Measurements from ENCODE around the gene AGBL3. TPM values are rescaled to one million over a fixed set of nuclear protein-coding genes. Genes with fewer than 3 reads are reported as not detected.
A peak's percentile ranks its signal among the peaks of the same experiment; 100 is the strongest.

The AGBL3 gene
- total and polyA plus RNA-seq, 9 of the 15 experiments (the other 6 are each of a cell fraction or from before 2014, with no cell fraction given), result 0.54 to 2.9 (median 1.7) TPM

GRCh38 chr7:135160858-135161653 lies 174.7 kb downstream of the AGBL3 start (continued):
- no peak for TF ChIP-seq CAMTA2 (CRISPR knock-in tag; conservative IDR thresholded peaks at IDR 0.05)
- TF ChIP-seq ELF1 (tag; IDR thresholded peaks at IDR 0.05), result 0 out of 2 replicates have a peak, but pooled peaks have one; percentile 33
- TF ChIP-seq ERF (CRISPR knock-in tag; IDR thresholded peaks at IDR 0.05), result no peak
- peak; percentile 76 to 84 for TF ChIP-seq TRIM24 (IDR thresholded peaks at IDR 0.05)
- TF ChIP-seq SLC30A9 (CRISPR knock-in tag; IDR thresholded peaks at IDR 0.05), result no peak
- no peak for TF ChIP-seq TOE1 (IDR thresholded peaks at IDR 0.05; ENCODE audit: borderline replicate concordance)
- TF ChIP-seq TOE1 (CRISPR knock-in tag; IDR thresholded peaks at IDR 0.05; ENCODE audit: borderline replicate concordance, low read depth), result no peak
- TF ChIP-seq SOX6 (IDR thresholded peaks at IDR 0.05), result peak; percentile 90; the same call in 1 of the 2 replicates
- TF ChIP-seq TRIM28 (IDR thresholded peaks at IDR 0.05), result peak; percentile 17; the same call in 1 of the 2 replicates
- TF ChIP-seq, protein P1, sequence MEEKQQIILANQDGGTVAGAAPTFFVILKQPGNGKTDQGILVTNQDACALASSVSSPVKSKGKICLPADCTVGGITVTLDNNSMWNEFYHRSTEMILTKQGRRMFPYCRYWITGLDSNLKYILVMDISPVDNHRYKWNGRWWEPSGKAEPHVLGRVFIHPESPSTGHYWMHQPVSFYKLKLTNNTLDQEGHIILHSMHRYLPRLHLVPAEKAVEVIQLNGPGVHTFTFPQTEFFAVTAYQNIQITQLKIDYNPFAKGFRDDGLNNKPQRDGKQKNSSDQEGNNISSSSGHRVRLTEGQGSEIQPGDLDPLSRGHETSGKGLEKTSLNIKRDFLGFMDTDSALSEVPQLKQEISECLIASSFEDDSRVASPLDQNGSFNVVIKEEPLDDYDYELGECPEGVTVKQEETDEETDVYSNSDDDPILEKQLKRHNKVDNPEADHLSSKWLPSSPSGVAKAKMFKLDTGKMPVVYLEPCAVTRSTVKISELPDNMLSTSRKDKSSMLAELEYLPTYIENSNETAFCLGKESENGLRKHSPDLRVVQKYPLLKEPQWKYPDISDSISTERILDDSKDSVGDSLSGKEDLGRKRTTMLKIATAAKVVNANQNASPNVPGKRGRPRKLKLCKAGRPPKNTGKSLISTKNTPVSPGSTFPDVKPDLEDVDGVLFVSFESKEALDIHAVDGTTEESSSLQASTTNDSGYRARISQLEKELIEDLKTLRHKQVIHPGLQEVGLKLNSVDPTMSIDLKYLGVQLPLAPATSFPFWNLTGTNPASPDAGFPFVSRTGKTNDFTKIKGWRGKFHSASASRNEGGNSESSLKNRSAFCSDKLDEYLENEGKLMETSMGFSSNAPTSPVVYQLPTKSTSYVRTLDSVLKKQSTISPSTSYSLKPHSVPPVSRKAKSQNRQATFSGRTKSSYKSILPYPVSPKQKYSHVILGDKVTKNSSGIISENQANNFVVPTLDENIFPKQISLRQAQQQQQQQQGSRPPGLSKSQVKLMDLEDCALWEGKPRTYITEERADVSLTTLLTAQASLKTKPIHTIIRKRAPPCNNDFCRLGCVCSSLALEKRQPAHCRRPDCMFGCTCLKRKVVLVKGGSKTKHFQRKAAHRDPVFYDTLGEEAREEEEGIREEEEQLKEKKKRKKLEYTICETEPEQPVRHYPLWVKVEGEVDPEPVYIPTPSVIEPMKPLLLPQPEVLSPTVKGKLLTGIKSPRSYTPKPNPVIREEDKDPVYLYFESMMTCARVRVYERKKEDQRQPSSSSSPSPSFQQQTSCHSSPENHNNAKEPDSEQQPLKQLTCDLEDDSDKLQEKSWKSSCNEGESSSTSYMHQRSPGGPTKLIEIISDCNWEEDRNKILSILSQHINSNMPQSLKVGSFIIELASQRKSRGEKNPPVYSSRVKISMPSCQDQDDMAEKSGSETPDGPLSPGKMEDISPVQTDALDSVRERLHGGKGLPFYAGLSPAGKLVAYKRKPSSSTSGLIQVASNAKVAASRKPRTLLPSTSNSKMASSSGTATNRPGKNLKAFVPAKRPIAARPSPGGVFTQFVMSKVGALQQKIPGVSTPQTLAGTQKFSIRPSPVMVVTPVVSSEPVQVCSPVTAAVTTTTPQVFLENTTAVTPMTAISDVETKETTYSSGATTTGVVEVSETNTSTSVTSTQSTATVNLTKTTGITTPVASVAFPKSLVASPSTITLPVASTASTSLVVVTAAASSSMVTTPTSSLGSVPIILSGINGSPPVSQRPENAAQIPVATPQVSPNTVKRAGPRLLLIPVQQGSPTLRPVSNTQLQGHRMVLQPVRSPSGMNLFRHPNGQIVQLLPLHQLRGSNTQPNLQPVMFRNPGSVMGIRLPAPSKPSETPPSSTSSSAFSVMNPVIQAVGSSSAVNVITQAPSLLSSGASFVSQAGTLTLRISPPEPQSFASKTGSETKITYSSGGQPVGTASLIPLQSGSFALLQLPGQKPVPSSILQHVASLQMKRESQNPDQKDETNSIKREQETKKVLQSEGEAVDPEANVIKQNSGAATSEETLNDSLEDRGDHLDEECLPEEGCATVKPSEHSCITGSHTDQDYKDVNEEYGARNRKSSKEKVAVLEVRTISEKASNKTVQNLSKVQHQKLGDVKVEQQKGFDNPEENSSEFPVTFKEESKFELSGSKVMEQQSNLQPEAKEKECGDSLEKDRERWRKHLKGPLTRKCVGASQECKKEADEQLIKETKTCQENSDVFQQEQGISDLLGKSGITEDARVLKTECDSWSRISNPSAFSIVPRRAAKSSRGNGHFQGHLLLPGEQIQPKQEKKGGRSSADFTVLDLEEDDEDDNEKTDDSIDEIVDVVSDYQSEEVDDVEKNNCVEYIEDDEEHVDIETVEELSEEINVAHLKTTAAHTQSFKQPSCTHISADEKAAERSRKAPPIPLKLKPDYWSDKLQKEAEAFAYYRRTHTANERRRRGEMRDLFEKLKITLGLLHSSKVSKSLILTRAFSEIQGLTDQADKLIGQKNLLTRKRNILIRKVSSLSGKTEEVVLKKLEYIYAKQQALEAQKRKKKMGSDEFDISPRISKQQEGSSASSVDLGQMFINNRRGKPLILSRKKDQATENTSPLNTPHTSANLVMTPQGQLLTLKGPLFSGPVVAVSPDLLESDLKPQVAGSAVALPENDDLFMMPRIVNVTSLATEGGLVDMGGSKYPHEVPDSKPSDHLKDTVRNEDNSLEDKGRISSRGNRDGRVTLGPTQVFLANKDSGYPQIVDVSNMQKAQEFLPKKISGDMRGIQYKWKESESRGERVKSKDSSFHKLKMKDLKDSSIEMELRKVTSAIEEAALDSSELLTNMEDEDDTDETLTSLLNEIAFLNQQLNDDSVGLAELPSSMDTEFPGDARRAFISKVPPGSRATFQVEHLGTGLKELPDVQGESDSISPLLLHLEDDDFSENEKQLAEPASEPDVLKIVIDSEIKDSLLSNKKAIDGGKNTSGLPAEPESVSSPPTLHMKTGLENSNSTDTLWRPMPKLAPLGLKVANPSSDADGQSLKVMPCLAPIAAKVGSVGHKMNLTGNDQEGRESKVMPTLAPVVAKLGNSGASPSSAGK (IDR thresholded peaks at IDR 0.05), result peak; percentile 90
- no peak for TF ChIP-seq RAD51 (IDR thresholded peaks at IDR 0.05; ENCODE audit: borderline replicate concordance, low read depth)
- no peak for TF ChIP-seq NR4A1 (CRISPR knock-in tag; IDR thresholded peaks at IDR 0.05)
- peak; percentile 75; the same call in 1 of the 2 replicates for TF ChIP-seq NR4A1 (tag; IDR thresholded peaks at IDR 0.05)
- TF ChIP-seq BRF2 (IDR thresholded peaks at IDR 0.05; ENCODE audit: borderline replicate concordance, insufficient read depth, insufficient read length), result no peak
